CD4-positive, CD25-positive, alpha-beta regulatory T cell (primary cell): ENCODE results near the gene ZNF337. TPM values are rescaled to one million over a fixed set of nuclear protein-coding genes. Genes with fewer than 3 reads are reported as not detected.

Experiments
- ATAC-seq, 2 donors: fragments of 150-1000 bp; cut with Tn5 transposase; one replicate each; pipeline ENCODE4 v1.10.0; 2021; ENCODE audit warnings: low read depth in 2 of 2, moderate number of reproducible peaks in 2 of 2, moderate library complexity in 1 of 2
- DNase-seq, 3 donors: peaks; one replicate each; pipeline versions ENCODE4 v3.0.0 to v3.0.0-alpha.2; 2012 to 2022; ENCODE audit warnings: mixed read lengths in 1 of 3
- H3K27ac ChIP-seq: one replicate; pipeline ENCODE4 v1.7.0; 2013; ENCODE audit warnings: mild to moderate bottlenecking, low read length; ENCODE audit not compliant: insufficient read depth, poor library complexity, severe bottlenecking
- H3K27me3 ChIP-seq: one replicate; pipeline ENCODE4 v1.7.0; 2013; ENCODE audit warnings: low read length; ENCODE audit not compliant: control insufficient read depth, insufficient read depth
- H3K36me3 ChIP-seq: one replicate; pipeline ENCODE4 v1.7.0; 2013; ENCODE audit warnings: mild to moderate bottlenecking, low read length, moderate library complexity; ENCODE audit not compliant: control insufficient read depth, insufficient read depth
- H3K4me1 ChIP-seq: 2 replicates; pipeline ENCODE4 v1.7.0; 2013; ENCODE audit warnings: mild to moderate bottlenecking, low read length; ENCODE audit not compliant: insufficient read depth, control insufficient read depth, poor library complexity, severe bottlenecking
- H3K4me3 ChIP-seq: one replicate; pipeline ENCODE4 v1.7.0; 2013; ENCODE audit warnings: low read depth, mild to moderate bottlenecking, low read length, moderate library complexity
- H3K9me3 ChIP-seq, 2 experiments: 1 replicate in 1 of 2; 2 replicates in 1 of 2; pipeline ENCODE4 v1.7.0; 2013; ENCODE audit warnings: low read length in 2 of 2, mild to moderate bottlenecking in 1 of 2, moderate library complexity in 1 of 2; ENCODE audit not compliant: control insufficient read depth in 2 of 2
- H3K27ac Mint-ChIP-seq, 3 donors: one replicate each; pipeline ENCODE4 v1.8.0; 2020 to 2022; ENCODE audit warnings: mild to moderate bottlenecking in 3 of 3, mixed read lengths in 3 of 3, moderate library complexity in 2 of 3
- H3K27me3 Mint-ChIP-seq: one replicate; pipeline ENCODE4 v1.8.0; 2022; ENCODE audit warnings: mild to moderate bottlenecking, mixed read lengths
- H3K36me3 Mint-ChIP-seq: one replicate; pipeline ENCODE4 v1.8.0; 2020; ENCODE audit warnings: mixed read lengths
- H3K4me1 Mint-ChIP-seq, 4 donors: one replicate each; pipeline ENCODE4 v1.8.0; 2020 to 2022; ENCODE audit warnings: mixed read lengths in 4 of 4, mild to moderate bottlenecking in 1 of 4
- H3K4me3 Mint-ChIP-seq, 4 donors: one replicate each; pipeline ENCODE4 v1.8.0; 2020 to 2022; ENCODE audit warnings: mild to moderate bottlenecking in 4 of 4, mixed read lengths in 4 of 4, moderate library complexity in 3 of 4
- H3K9me3 Mint-ChIP-seq, 7 donors: one replicate each; pipeline ENCODE4 v1.8.0; 2020 to 2022; ENCODE audit warnings: mixed read lengths in 7 of 7, mild to moderate bottlenecking in 3 of 7, moderate library complexity in 2 of 7
- polyA plus RNA-seq, 4 donors: library from polyadenylated mRNA; unstranded; fragments of 300-500 nt; fragmentation: Illumina TruSeq; gene quantifications; one replicate each; pipeline ENCODE4 v1.2.3, GENCODE V29; 2021
- total RNA-seq: library from RNA; stranded (reverse); gene quantifications from one replicate; pipeline ENCODE4 v1.2.3, GENCODE V29; 2022

ZNF337 gene
- total and polyA plus RNA-seq, 5 donors from 2014 or later: 7.1 to 18.1 (median 11.6) TPM

DNA sequence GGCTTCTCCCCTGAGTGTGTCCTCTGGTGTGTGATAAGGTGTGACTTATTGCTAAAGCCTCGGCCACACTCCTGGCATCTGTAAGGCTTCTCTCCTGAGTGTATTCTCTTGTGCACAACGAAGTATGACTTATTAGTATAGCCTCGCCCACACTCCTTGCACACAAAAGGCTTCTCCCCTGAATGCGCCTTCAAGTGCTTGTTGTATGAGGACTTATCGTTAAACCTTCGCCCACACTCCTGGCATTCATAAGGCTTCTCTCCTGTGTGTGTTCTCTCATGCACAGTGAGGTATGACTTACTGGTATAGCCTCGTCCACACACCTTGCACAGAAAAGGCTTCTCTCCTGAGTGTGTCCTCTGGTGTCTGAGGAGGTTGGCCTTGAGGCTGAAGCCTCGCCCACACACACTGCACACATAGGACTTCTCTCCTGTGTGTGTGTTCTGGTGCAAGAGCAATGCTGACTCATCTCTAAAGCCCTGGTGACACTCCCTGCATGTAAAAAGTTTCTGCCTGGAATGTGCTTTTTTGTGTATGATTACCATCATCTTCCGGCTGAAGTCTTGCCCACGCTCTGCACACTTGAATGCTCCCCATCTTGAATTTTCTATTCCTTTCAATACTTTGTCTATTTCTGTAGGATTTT lies 20.4 kb downstream of the ZNF337 start:
- peaks cover 55% of the 10 kb centered on the region for H3K36me3 ChIP-seq
- ATAC-seq: no peak

DNA sequence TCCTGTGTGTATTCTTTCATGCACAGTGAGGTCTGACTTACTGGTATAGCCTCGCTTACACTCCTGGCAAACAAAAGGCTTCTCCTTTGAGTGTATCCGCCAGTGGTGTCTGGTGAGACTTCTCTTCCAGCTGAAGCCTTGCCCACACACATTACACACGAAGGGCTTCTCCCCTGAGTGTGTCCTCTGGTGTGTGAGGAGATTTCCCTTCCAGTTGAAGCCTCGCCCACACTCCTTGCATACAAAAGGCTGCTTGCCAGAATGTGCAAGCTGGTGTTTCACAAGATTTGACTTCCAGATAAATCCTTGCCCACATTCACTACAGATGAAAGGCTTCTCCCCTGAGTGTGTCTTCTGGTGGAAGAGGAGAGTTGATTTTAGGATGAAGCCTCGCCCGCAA lies 21.5 kb downstream of the ZNF337 start:
- H3K4me1 ChIP-seq: no peaks in the 10 kb centered on the region
- peaks cover 63% of the 10 kb centered on the region for H3K36me3 Mint-ChIP-seq
- no peak for DNase-seq
- H3K36me3 ChIP-seq: peaks cover 46% of the 10 kb centered on the region
- no peak overlapping the region for H3K4me3 Mint-ChIP-seq
- no peak overlapping the region for H3K27ac ChIP-seq
- no peak for ATAC-seq
- no peak overlapping the region for H3K4me3 ChIP-seq
- H3K27me3 Mint-ChIP-seq: no peaks in the 10 kb centered on the region
- no peaks in the 10 kb centered on the region for H3K9me3 ChIP-seq
- no peaks in the 10 kb centered on the region for H3K27me3 ChIP-seq
- H3K9me3 Mint-ChIP-seq: no peaks in the 10 kb centered on the region
- H3K27ac Mint-ChIP-seq: no peak overlapping the region
- peaks cover 0 to 22% (median 20%) of the 10 kb centered on the region in 4 donors for H3K4me1 Mint-ChIP-seq

More for the DNA sequence above, 20.4 kb downstream of the ZNF337 start:
- no peaks in the 10 kb centered on the region for H3K9me3 Mint-ChIP-seq
- no peak overlapping the region for H3K27ac ChIP-seq
- no peaks in the 10 kb centered on the region for H3K9me3 ChIP-seq
- no peaks in the 10 kb centered on the region for H3K4me1 ChIP-seq
- peaks cover 0 to 26% (median 22%) of the 10 kb centered on the region in 4 donors for H3K4me1 Mint-ChIP-seq
- DNase-seq: no peak
- no peak overlapping the region for H3K4me3 ChIP-seq
- H3K36me3 Mint-ChIP-seq: peaks cover 63% of the 10 kb centered on the region
- no peak overlapping the region for H3K4me3 Mint-ChIP-seq
- H3K27me3 Mint-ChIP-seq: no peaks in the 10 kb centered on the region
- peak overlapping the region in 1 of 3 donors; percentile 78 for H3K27ac Mint-ChIP-seq
- no peaks in the 10 kb centered on the region for H3K27me3 ChIP-seq

DNA sequence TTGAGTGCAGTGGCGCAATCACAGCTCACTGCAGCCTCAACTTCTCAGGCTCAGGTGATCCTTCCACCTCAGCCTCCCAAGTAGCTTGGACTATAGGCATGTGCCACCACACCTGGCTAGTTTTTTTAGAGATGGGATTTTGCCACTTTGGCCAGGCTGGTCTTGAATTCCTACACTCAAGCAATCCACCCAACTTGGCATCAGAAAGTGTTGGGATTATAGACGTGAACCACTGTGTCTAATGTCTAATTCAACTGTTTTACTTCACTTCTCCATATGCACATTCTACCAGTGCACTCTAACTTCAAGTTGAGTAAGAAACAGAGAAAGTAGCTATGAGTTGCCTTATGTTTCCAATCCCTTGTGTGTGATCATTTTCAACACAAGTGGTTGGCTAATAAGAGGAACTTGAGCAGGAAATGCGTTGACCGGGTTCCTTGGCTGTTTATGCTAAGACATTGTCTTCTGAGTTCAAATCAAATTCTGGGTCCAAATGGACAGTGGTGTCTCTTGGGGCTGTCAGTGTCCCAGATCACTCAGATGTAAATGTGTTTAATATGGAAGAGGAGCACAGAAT lies 23.9 kb downstream of the ZNF337 start:
- no peak overlapping the region for H3K27ac Mint-ChIP-seq
- H3K4me3 ChIP-seq: no peak overlapping the region
- no peaks in the 10 kb centered on the region for H3K27me3 ChIP-seq
- H3K27me3 Mint-ChIP-seq: no peaks in the 10 kb centered on the region
- H3K27ac ChIP-seq: no peak overlapping the region
- peaks cover 45% of the 10 kb centered on the region for H3K36me3 Mint-ChIP-seq
- no peaks in the 10 kb centered on the region for H3K9me3 Mint-ChIP-seq
- DNase-seq (no peak), ATAC-seq (no peak)
- H3K4me1 Mint-ChIP-seq: peaks cover 0 to 13% (median 5%) of the 10 kb centered on the region in 4 donors
- no peaks in the 10 kb centered on the region for H3K9me3 ChIP-seq
- H3K4me1 ChIP-seq: no peaks in the 10 kb centered on the region
- peaks cover 42% of the 10 kb centered on the region for H3K36me3 ChIP-seq
- H3K4me3 Mint-ChIP-seq: no peak overlapping the region

GRCh38 chr20:25669826-25670422 lies 26.7 kb downstream of the ZNF337 start:
- H3K4me3 ChIP-seq: no peak overlapping the region
- peaks cover 0 to 8% (median 1%) of the 10 kb centered on the region in 4 donors for H3K4me1 Mint-ChIP-seq
- DNase-seq (peak in 1 of 3 donors; percentile 7), ATAC-seq (no peak)
- H3K36me3 Mint-ChIP-seq: peaks cover 19% of the 10 kb centered on the region
- no peaks in the 10 kb centered on the region for H3K4me1 ChIP-seq
- H3K36me3 ChIP-seq: peaks cover 18% of the 10 kb centered on the region
- H3K27me3 ChIP-seq: no peaks in the 10 kb centered on the region
- H3K27me3 Mint-ChIP-seq: no peaks in the 10 kb centered on the region
- no peak overlapping the region for H3K27ac ChIP-seq
- no peak overlapping the region for H3K4me3 Mint-ChIP-seq
- H3K27ac Mint-ChIP-seq: peak overlapping the region in 1 of 3 donors; percentile 21
- H3K9me3 Mint-ChIP-seq: peaks cover 0 to 3% (median 0%) of the 10 kb centered on the region in 7 donors
- H3K9me3 ChIP-seq: no peaks in the 10 kb centered on the region

DNA sequence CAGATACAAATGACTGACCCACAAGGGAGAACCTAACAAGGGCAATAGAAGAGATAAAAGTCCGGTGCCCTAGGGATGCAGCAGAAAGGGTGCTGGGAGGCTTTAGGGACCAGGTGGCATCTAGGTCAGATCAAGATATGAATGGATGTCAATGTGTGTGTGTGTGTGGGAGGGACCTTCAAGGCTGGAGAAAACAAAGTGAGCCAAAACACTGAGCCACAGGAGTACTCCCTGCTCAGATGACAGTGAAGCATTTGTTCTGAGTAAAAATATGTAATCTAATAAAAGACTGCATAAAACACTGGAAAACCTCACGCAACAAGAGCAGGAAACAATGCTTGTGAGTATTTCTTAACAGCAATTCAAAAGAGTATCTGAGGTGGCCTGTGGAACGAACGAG lies 28.2 kb downstream of the ZNF337 start:
- H3K27ac Mint-ChIP-seq: no peak overlapping the region
- Histone ChIP-seq H3K4me3 (no peak overlapping the region), H3K36me3 (peaks cover 3% of the 10 kb centered on the region), H3K9me3 (no peaks in the 10 kb centered on the region), H3K27me3 (no peaks in the 10 kb centered on the region), H3K27ac (no peak overlapping the region), H3K4me1 (no peaks in the 10 kb centered on the region)
- H3K9me3 Mint-ChIP-seq: peaks cover 0 to 3% (median 0%) of the 10 kb centered on the region in 7 donors
- no peak overlapping the region for H3K4me3 Mint-ChIP-seq
- H3K36me3 Mint-ChIP-seq: peaks cover 5% of the 10 kb centered on the region
- no peaks in the 10 kb centered on the region for H3K27me3 Mint-ChIP-seq
- peaks cover 0 to 4% (median 0%) of the 10 kb centered on the region in 4 donors for H3K4me1 Mint-ChIP-seq
- ATAC-seq (no peak), DNase-seq (no peak)

- H3K4me3 ChIP-seq: no peak overlapping the region
- Mint-ChIP-seq H3K4me1 (peaks cover 0 to 4% (median 0%) of the 10 kb centered on the region in 4 donors), H3K27ac (peak overlapping the region in 1 of 3 donors; percentile 8), H3K4me3 (no peak overlapping the region), H3K36me3 (peaks cover 14% of the 10 kb centered on the region), H3K9me3 (no peaks in the 10 kb centered on the region), H3K27me3 (no peaks in the 10 kb centered on the region)
- no peak for ATAC-seq
- H3K9me3 ChIP-seq: no peaks in the 10 kb centered on the region
- H3K27me3 ChIP-seq: no peaks in the 10 kb centered on the region
- no peaks in the 10 kb centered on the region for H3K4me1 ChIP-seq
- no peak overlapping the region for H3K27ac ChIP-seq
- H3K36me3 ChIP-seq: no peaks in the 10 kb centered on the region
- no peak for DNase-seq
Measured at GRCh38 chr20:25659999-25660398, 36.7 kb downstream of the ZNF337 start.

DNA sequence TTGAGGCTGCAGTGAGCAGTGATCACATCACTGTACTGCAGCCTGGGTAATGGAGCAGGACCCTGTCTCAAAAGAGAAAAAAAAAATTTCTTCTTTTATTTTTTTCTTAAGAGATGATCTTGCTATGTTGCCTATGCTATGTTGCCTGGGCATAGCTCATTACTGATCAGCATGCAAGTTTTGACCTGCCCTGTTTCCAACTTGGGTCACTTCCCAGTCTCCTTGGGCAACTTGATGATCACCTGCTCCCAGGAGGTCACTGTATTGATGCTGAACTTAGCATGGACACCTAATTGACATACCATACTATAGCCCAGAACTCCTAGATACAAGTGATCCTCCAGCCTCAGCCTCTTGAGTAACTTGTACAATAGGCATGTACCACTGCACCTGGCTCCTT lies 42.2 kb downstream of the ZNF337 start:
- Histone ChIP-seq H3K27me3 (no peaks in the 10 kb centered on the region), H3K27ac (no peak overlapping the region), H3K9me3 (no peaks in the 10 kb centered on the region), H3K4me1 (no peaks in the 10 kb centered on the region), H3K36me3 (no peaks in the 10 kb centered on the region), H3K4me3 (no peak overlapping the region)
- H3K27ac Mint-ChIP-seq: no peak overlapping the region
- H3K36me3 Mint-ChIP-seq: peaks cover 11% of the 10 kb centered on the region
- H3K4me1 Mint-ChIP-seq: no peaks in the 10 kb centered on the region
- no peak overlapping the region for H3K4me3 Mint-ChIP-seq
- DNase-seq: no peak
- no peaks in the 10 kb centered on the region for H3K27me3 Mint-ChIP-seq
- ATAC-seq: no peak
- H3K9me3 Mint-ChIP-seq: no peaks in the 10 kb centered on the region
